H4 (cell line): ENCODE data around the gene NCBP3. TPM values are rescaled to one million over a fixed set of nuclear protein-coding genes. Genes with fewer than 3 reads are reported as not detected.
"Not testable (repeated sequence)": the region's sequence is repeated elsewhere in the genome, so short reads cannot be mapped to it uniquely, and the experiment has no call there.

Source experiments
- DNase-seq: peaks from one replicate; pipeline ENCODE4 v3.0.0-alpha.2; 2015; ENCODE audit warnings: low spot score
- total RNA-seq: library from RNA; depleted of rRNA; stranded (reverse); fragments of >200 nt; shearing (Covaris generic); gene quantifications from 2 replicates; pipeline ENCODE4 v1.2.3, GENCODE V29; 2014

Gene NCBP3
- total RNA-seq, 1 experiment from 2014 or later, result 6.9 TPM

- no peak for DNase-seq
Measured at GRCh38 chr17:3847165-3847670, 1.2 kb upstream of the NCBP3 start.

- no peak for DNase-seq
Measured at GRCh38 chr17:3846437-3847164, 555 bp upstream of the NCBP3 start.

- no peak for DNase-seq
Measured at GRCh38 chr17:3845291-3845620, 790 bp downstream of the NCBP3 start.

- not testable (repeated sequence) for DNase-seq
Measured at GRCh38 chr17:3844556-3844955, 1.5 kb downstream of the NCBP3 start.

GRCh38 chr17:3843935-3844516 lies 2.0 kb downstream of the NCBP3 start:
- peak; percentile 27 for DNase-seq

GRCh38 chr17:3838206-3838605 lies 7.8 kb downstream of the NCBP3 start:
- no peak for DNase-seq

GRCh38 chr17:3836551-3836950 lies 9.5 kb downstream of the NCBP3 start:
- DNase-seq, result no peak

- no peak for DNase-seq
Measured at GRCh38 chr17:3835410-3836229, 10.4 kb downstream of the NCBP3 start.

- no peak for DNase-seq
Measured at GRCh38 chr17:3834811-3835210, 11.2 kb downstream of the NCBP3 start.

GRCh38 chr17:3828852-3829232 lies 17.2 kb downstream of the NCBP3 start:
- no peak for DNase-seq

GRCh38 chr17:3828151-3828851 lies 17.7 kb downstream of the NCBP3 start:
- no peak for DNase-seq

- peak; percentile 11 for DNase-seq
Measured at GRCh38 chr17:3827124-3827773, 18.8 kb downstream of the NCBP3 start.

- no peak for DNase-seq
Measured at GRCh38 chr17:3826191-3826590, 19.9 kb downstream of the NCBP3 start.

GRCh38 chr17:3821101-3821500 lies 24.9 kb downstream of the NCBP3 start:
- DNase-seq, result no peak

- no peak for DNase-seq
Measured at GRCh38 chr17:3818786-3819185, 27.3 kb downstream of the NCBP3 start.

- no peak for DNase-seq
Measured at GRCh38 chr17:3817851-3818605, 28.0 kb downstream of the NCBP3 start.

- no peak for DNase-seq
Measured at GRCh38 chr17:3815925-3816324, 30.1 kb downstream of the NCBP3 start.

GRCh38 chr17:3815122-3815521 lies 30.9 kb downstream of the NCBP3 start:
- DNase-seq, result no peak

- no peak for DNase-seq
Measured at GRCh38 chr17:3814361-3814760, 31.7 kb downstream of the NCBP3 start.

- no peak for DNase-seq
Measured at GRCh38 chr17:3813171-3813570, 32.9 kb downstream of the NCBP3 start.

- DNase-seq, result no peak
Measured at GRCh38 chr17:3812771-3813170, 33.3 kb downstream of the NCBP3 start.
